ENCODE results near the gene MAML2. TPM values are rescaled to one million over a fixed set of nuclear protein-coding genes. Genes with fewer than 3 reads are reported as not detected.

MAML2 gene
- total RNA-seq, 2 donors from 2014 or later: 29.2 to 34.9 TPM

DNA sequence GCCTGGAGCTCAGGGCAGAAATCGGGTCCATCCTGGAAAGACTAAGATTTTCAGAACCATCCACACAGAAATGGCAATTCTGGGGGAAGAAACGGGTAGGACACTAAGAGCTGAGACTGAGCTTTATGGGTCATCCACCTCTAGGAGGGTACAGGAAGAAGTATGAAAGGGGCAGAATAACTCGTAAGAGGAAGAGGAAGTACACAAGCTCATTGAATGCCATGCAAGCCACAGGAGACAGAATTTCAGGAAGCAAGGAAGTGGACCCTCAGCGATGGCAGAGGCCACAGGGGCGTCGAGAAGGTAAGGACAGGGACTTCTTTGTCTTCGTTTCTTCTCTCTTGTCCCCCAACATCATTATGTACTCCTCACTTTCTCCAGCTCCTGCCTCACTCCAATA lies 169.6 kb downstream of the MAML2 start:
- DNase-seq (no peak), ATAC-seq (no peak)
- Mint-ChIP-seq H3K36me3 (ENCODE audit: low read depth) (peaks cover 6% of the 10 kb centered on the region), H3K4me3 (no peak overlapping the region), H3K27me3 (no peaks in the 10 kb centered on the region), H3K4me1 (peaks cover 35% of the 10 kb centered on the region), H3K27ac (peak overlapping the region; percentile 14)
- H3K9me3 ChIP-seq (ENCODE audit: control insufficient read depth, low read length, poor library complexity, severe bottlenecking): no peaks in the 10 kb centered on the region

DNA sequence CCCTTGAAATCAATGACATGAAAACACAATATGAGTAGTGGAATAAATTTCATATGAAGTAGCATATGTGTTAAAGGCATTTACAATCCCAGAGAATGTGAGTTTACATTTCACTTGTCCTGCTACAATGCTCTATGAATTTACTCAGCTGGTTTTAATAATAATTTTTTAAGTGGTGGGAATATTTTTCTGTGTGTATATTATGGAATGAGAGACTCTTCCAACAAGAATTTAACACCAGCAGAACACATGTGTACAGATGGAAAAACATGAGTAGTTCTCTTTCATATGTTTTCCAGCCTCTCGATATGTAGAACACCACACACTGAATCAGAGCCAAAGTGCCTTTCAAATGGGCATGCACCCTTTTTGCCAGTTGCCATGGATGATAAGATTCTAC lies 170.4 kb downstream of the MAML2 start:
- Mint-ChIP-seq H3K27ac (no peak overlapping the region), H3K36me3 (ENCODE audit: low read depth) (peaks cover 5% of the 10 kb centered on the region), H3K4me1 (peaks cover 35% of the 10 kb centered on the region), H3K4me3 (no peak overlapping the region), H3K27me3 (no peaks in the 10 kb centered on the region)
- DNase-seq (no peak), ATAC-seq (no peak)
- no peaks in the 10 kb centered on the region for H3K9me3 ChIP-seq (ENCODE audit: control insufficient read depth, low read length, poor library complexity, severe bottlenecking)

DNA sequence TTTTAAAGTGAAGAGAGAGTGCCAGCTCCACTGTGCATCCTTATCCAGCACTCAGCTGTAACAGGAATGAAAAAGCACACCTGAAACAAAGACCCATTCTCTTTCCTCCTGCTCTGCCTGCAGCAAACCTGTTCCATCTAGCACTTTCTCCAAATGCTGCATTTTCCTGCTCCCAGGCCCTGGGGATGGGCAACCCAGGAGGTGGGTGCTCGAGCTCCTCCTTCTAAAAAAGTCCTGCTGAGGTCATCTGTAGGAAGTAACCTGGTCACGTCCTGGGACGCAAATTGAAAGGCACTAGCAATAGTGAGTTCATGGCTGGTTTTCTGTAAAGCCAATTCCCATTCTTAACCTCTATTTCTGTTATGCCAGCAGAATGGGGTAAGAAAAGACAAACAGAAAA lies 173.7 kb downstream of the MAML2 start:
- Mint-ChIP-seq H3K27ac (no peak overlapping the region), H3K4me1 (peaks cover 43% of the 10 kb centered on the region), H3K4me3 (no peak overlapping the region), H3K36me3 (ENCODE audit: low read depth) (peaks cover 7% of the 10 kb centered on the region), H3K27me3 (no peaks in the 10 kb centered on the region)
- ATAC-seq (no peak), DNase-seq (no peak)
- H3K9me3 ChIP-seq (ENCODE audit: control insufficient read depth, low read length, poor library complexity, severe bottlenecking): no peaks in the 10 kb centered on the region

DNA sequence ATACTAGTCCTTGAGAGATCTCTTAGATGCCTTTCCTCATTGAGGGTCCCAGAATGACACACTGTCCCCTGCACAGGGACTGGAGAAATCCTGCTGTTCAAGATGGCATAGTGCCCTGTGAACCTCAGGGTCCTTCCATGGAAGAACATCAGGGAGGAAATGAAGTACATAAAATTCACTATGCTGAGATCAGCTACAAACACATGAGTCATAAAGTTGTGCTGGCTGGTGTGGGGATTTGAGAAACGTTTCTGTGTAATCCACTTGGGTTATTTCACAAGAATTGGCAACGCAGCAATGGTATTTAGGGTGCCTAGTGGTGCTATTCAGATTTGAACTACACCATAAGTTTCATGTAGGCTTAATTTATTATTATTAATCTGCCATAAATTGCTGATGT lies 174.4 kb downstream of the MAML2 start:
- no peak for DNase-seq
- H3K27me3 Mint-ChIP-seq: no peaks in the 10 kb centered on the region
- ATAC-seq: peak; percentile 36
- no peak overlapping the region for H3K4me3 Mint-ChIP-seq
- H3K36me3 Mint-ChIP-seq (ENCODE audit: low read depth): peaks cover 7% of the 10 kb centered on the region
- no peak overlapping the region for H3K27ac Mint-ChIP-seq
- peaks cover 41% of the 10 kb centered on the region for H3K4me1 Mint-ChIP-seq
- H3K9me3 ChIP-seq (ENCODE audit: control insufficient read depth, low read length, poor library complexity, severe bottlenecking): no peaks in the 10 kb centered on the region

DNA sequence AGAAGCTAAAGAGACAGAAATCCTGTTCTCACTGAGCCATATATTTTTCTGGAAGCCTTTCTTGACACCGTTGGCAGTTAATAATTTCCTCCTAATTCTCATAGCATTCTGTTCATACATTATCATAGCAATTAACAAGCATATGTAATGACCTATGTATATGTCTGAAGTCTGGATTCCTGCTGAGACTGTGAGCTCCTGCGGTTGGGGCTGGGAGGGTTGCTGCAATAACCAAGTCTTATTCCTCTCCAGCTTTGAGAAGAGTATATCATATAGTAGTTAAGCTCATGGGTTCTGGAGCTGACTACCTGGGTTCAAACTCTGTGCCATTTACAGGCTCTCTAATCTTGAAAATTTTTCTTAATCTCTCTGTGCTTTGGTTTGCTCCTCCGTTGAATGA lies 175.2 kb downstream of the MAML2 start:
- ATAC-seq (no peak), DNase-seq (no peak)
- Mint-ChIP-seq H3K4me1 (peaks cover 32% of the 10 kb centered on the region), H3K4me3 (no peak overlapping the region), H3K27ac (peak overlapping the region; percentile 79), H3K27me3 (no peaks in the 10 kb centered on the region), H3K36me3 (ENCODE audit: low read depth) (peaks cover 10% of the 10 kb centered on the region)
- no peaks in the 10 kb centered on the region for H3K9me3 ChIP-seq (ENCODE audit: control insufficient read depth, low read length, poor library complexity, severe bottlenecking)

DNA sequence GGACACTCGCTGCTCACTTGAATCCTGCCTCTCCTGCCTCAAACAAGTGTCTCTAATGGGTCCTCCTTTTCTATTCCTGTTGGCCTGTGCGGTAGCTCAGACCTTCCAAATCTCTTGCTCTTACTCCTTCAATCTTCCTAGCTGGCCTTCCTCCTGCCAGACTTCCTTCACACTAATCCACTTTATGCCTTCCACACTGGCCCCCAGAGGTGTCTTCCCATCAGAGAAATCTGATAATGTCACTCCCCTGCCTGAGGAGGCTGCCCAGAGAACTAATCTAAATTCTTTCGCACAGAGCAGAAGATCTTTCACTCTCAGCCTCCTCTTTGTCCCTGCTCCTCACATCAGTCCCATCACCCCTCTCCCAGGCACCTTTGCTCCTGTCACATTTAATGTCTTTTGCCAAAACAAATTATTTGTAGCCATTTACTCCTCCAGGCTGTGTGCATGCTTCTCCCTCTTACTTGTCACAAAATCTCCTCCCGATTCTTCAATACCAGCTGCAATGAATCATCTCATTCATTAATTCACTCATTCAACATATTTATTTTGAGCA lies 175.7 kb downstream of the MAML2 start:
- H3K4me3 Mint-ChIP-seq: no peak overlapping the region
- DNase-seq (no peak), ATAC-seq (no peak)
- H3K36me3 Mint-ChIP-seq (ENCODE audit: low read depth): peaks cover 10% of the 10 kb centered on the region
- no peaks in the 10 kb centered on the region for H3K27me3 Mint-ChIP-seq
- no peaks in the 10 kb centered on the region for H3K9me3 ChIP-seq (ENCODE audit: control insufficient read depth, low read length, poor library complexity, severe bottlenecking)
- peak overlapping the region; percentile 79 for H3K27ac Mint-ChIP-seq
- H3K4me1 Mint-ChIP-seq: peaks cover 31% of the 10 kb centered on the region

DNA sequence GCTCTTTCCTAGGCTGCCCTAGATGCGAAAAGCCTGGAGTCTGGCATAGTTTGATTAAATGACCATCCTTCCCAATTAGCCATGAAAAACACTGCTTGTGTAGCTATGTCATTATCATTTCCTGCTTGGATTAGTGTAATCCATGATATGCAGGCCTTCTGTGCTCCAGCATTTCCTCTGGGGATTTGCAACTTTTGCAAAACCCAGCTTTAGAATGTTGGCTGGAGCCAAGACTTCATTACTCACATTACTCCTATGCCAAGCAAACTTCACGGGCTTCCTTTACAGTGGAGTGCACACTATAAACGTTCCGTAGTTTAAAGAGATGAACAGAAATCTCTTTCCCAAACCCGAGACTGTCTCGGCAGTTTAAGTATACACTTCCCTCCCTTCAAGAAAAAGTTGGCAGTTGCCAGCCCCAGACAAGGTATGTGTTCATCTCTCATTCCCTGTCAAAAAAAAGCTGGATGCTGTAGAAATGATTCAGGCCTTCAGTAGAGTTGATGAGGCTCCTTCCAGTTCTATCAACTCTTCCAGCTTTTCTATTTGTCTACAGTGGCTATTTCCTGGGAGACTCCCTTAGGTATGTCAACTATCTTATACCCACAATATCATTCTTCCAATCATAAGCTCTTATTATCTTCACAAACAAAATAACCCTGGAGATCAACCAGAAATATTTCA lies 180.0 kb downstream of the MAML2 start:
- peak overlapping the region; percentile 86 for H3K27ac Mint-ChIP-seq
- no peak for ATAC-seq

DNA sequence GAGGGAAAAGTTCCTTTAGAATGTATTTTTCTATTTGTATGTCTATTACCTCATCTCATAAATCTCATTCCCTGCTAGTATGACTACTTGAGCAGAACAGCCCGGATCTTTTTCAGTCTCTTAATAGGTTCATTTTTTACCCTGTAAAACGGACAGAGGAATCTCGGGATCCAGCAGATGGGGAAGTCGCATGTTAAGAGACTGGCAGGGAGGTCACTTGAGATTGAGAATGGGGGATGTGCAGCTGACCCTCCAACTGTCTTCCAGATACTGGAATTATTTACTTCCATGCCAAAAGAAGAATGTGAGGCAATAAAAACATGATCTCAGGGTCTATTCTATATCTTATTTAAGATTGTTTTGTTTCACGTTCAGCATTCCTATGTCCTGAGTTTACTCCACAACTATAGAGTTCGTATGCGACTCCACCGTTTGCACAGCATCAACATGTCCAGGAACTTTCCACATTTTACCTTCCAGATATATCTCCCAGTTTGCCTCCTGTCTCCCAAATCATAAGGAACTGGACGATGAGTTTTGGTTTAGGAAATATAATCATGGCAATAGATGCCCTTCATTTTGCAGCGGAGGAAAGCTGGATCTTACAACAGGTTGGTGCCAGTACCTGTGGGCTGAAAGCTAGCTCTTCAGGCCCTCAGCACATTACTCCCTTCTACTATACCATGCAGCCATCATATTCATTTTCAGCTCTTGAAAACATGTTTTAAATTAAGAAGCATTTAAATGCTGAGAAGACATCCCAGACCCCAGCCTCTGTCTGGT lies 181.5 kb downstream of the MAML2 start:
- no peaks in the 10 kb centered on the region for H3K9me3 ChIP-seq (ENCODE audit: control insufficient read depth, low read length, poor library complexity, severe bottlenecking)
- no peak overlapping the region for H3K4me3 Mint-ChIP-seq
- peak overlapping the region; percentile 8 for H3K27ac Mint-ChIP-seq
- no peaks in the 10 kb centered on the region for H3K27me3 Mint-ChIP-seq
- peaks cover 30% of the 10 kb centered on the region for H3K4me1 Mint-ChIP-seq
- DNase-seq: no peak
- ATAC-seq: no peak
- peaks cover 5% of the 10 kb centered on the region for H3K36me3 Mint-ChIP-seq (ENCODE audit: low read depth)

More for the DNA sequence above, 180.0 kb downstream of the MAML2 start:
- Mint-ChIP-seq H3K4me3 (no peak overlapping the region), H3K4me1 (peaks cover 28% of the 10 kb centered on the region), H3K27me3 (no peaks in the 10 kb centered on the region), H3K36me3 (ENCODE audit: low read depth) (peaks cover 6% of the 10 kb centered on the region)
- no peaks in the 10 kb centered on the region for H3K9me3 ChIP-seq (ENCODE audit: control insufficient read depth, low read length, poor library complexity, severe bottlenecking)
- no peak for DNase-seq

DNA sequence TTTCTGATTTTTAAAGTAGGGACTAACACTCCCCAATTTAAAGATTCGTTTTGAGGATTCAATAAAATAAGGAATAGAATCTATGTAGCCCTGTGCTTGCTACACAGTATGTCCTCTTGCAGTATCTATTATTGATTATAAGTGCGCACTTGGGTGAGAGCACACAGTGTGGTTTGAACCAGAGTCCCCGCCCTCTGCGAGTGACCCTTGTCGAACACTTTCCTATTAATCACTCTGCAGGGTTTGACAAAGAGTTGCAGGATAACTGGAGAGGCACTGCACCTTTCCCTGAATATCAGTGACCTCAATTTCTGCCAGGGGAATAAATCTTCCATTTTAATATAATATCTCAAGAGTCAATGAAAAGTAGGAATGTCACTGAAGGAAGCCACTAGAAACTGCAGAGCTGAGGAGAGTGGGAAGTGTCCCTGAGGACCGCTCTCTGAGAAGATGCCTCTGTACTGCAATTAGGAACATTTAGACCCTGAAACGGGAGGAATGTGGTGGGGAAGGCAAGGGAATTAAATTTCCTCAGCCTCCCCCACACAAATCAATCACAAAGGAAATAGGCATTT lies 182.2 kb downstream of the MAML2 start:
- DNase-seq (no peak), ATAC-seq (no peak)
- no peak overlapping the region for H3K4me3 Mint-ChIP-seq
- H3K4me1 Mint-ChIP-seq: peaks cover 32% of the 10 kb centered on the region
- no peaks in the 10 kb centered on the region for H3K27me3 Mint-ChIP-seq
- peak overlapping the region; percentile 45 for H3K27ac Mint-ChIP-seq
- peaks cover 3% of the 10 kb centered on the region for H3K36me3 Mint-ChIP-seq (ENCODE audit: low read depth)
- H3K9me3 ChIP-seq (ENCODE audit: control insufficient read depth, low read length, poor library complexity, severe bottlenecking): no peaks in the 10 kb centered on the region

DNA sequence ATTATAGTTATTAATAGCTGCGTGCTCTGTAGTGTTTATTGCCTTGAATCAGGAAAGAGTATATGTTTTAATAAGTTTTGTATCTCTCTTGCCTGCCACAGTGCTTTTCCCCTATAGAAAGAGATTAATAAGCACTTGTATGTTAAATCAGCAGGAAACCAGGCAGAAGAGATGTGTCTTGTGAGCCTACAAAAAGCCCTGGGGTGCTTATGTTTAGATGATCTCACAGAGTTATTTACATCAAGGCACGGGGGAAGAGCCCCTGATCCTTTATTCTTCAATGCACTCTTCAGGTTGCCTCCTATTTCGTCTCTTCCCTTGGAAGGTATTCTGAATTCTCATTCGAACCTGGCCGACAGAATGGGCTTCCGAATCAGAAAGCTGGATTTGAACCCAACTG lies 183.0 kb downstream of the MAML2 start:
- ATAC-seq: no peak
- Mint-ChIP-seq H3K27ac (peak overlapping the region; percentile 45), H3K4me1 (peaks cover 34% of the 10 kb centered on the region), H3K4me3 (no peak overlapping the region), H3K27me3 (no peaks in the 10 kb centered on the region), H3K36me3 (ENCODE audit: low read depth) (peaks cover 3% of the 10 kb centered on the region)
- H3K9me3 ChIP-seq (ENCODE audit: control insufficient read depth, low read length, poor library complexity, severe bottlenecking): no peaks in the 10 kb centered on the region
- DNase-seq: no peak

DNA sequence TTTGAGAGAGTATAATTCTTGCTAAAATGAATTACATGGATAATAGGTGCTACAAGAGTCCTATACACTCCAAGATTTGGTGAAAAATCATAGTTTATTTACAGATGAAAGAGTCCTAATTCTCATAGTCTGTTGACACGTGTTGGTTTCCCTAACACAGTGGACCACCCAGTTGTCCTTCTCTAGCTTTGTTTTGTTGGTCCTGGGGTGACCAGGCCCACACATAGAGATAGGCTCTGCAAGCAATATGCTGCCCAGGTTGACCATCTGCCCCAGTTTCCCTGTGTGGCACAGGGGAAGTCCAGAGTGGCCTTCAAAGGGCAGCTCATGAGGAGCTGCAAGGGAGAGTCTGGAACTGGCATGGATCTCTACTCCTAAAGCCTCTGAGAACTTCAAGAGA lies 184.9 kb downstream of the MAML2 start:
- Mint-ChIP-seq H3K4me3 (no peak overlapping the region), H3K36me3 (ENCODE audit: low read depth) (peaks cover 2% of the 10 kb centered on the region), H3K4me1 (peaks cover 30% of the 10 kb centered on the region), H3K27ac (peak overlapping the region; percentile 91), H3K27me3 (no peaks in the 10 kb centered on the region)
- ATAC-seq (no peak), DNase-seq (no peak)
- no peaks in the 10 kb centered on the region for H3K9me3 ChIP-seq (ENCODE audit: control insufficient read depth, low read length, poor library complexity, severe bottlenecking)

DNA sequence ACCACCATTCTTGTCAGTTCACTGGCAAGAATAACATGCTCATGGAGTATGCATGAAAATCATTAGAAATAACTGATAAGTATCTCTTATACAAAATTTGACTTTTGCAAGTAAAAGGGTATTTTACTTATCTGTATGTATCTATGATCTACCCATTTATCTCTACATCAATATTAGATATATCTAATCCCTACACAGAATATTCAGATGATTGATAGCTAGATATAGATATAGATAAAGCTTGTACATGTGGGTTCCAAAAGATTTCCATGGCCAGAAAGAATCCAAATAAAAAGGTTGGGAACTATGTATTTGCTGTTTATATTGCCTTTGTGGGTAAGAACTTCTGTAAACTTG lies 185.5 kb downstream of the MAML2 start:
- DNase-seq: no peak
- Mint-ChIP-seq H3K27ac (peak overlapping the region; percentile 91), H3K4me1 (peaks cover 32% of the 10 kb centered on the region), H3K4me3 (peak overlapping the region; percentile 77), H3K36me3 (ENCODE audit: low read depth) (peaks cover 2% of the 10 kb centered on the region), H3K27me3 (no peaks in the 10 kb centered on the region)
- H3K9me3 ChIP-seq (ENCODE audit: control insufficient read depth, low read length, poor library complexity, severe bottlenecking): no peaks in the 10 kb centered on the region
- no peak for ATAC-seq

DNA sequence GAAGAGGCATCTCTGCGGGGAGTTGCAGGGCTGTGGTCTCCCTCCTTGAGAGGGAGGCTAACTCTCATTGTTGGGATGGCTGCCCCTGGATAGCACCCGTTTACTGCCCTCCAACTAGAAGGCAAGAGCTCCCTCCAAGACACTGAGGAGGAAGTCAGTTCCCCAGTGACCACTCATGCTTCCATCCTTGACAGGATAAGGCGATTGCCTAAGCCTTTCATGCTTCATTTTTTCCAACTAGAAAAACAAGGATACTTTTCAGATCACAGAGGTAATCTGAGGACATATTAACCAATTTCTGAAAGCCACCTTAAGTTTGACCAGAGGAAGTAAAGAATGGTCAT lies 186.6 kb downstream of the MAML2 start:
- ATAC-seq: no peak
- H3K4me3 Mint-ChIP-seq: peak overlapping the region; percentile 77

More for the DNA sequence above, 186.6 kb downstream of the MAML2 start:
- Mint-ChIP-seq H3K27ac (peak overlapping the region; percentile 91), H3K27me3 (no peaks in the 10 kb centered on the region), H3K36me3 (ENCODE audit: low read depth) (peaks cover 2% of the 10 kb centered on the region), H3K4me1 (peaks cover 34% of the 10 kb centered on the region)
- H3K9me3 ChIP-seq (ENCODE audit: control insufficient read depth, low read length, poor library complexity, severe bottlenecking): no peaks in the 10 kb centered on the region
- DNase-seq: no peak
